GM12892 (cell line): ENCODE measurements around the gene PAPSS1.

ENCODE experiments used
- POLR2A ChIP-seq: IDR thresholded peaks from 2 replicates; pipeline ENCODE4 v1.6.1; 2011; ENCODE audit warnings: low read depth, low read length, control low read depth
- TAF1 ChIP-seq: IDR thresholded peaks from 2 replicates; pipeline ENCODE4 v1.6.1; 2011; ENCODE audit warnings: low read depth, mild to moderate bottlenecking, control low read depth, low read length, borderline replicate concordance

DNA sequence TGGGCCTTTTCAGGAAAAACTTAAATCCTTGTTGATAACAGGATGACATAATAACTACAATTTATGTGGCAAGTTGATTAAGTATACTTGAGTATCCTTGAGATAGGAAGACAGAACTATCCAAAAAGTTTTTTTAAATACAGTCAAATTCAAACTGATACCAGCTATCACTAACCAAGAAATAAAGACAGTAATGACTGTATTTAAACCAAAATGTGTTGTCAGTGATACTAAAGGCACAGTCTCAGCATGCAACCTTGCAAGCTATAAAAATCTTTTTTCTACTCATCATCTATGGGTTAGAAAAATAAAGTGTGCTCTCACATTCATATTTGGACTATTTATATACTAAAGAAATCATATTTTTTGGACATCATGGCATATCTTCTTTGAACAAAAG is 64.7 kb downstream of the PAPSS1 start:
- TF ChIP-seq POLR2A (no peak), TAF1 (no peak)
